CD4-positive, alpha-beta T cell (primary cell): Measurements from ENCODE around the gene QRFP. TPM values are rescaled to one million over a fixed set of nuclear protein-coding genes. Genes with fewer than 3 reads are reported as not detected.

ENCODE experiments used
- ATAC-seq: fragments of 200-7000 bp; cut with Tn5 transposase; one replicate; pipeline ENCODE4 v1.10.0; 2022; ENCODE audit warnings: mild to moderate bottlenecking; ENCODE audit not compliant: poor library complexity
- CTCF ChIA-PET: fragments of 350-600 bp; sonication (Branson Sonifier 250); formaldehyde crosslinking; loops from one replicate; lab custom pipeline; 2021; ENCODE audit warnings: antibody characterized with exemption, inconsistent platforms; lab: Charles Lee
- POLR2A ChIA-PET: fragments of 350-600 bp; sonication (Branson Sonifier 250); formaldehyde crosslinking; loops from one replicate; lab custom pipeline; 2021; ENCODE audit warnings: antibody characterized with exemption, inconsistent platforms; lab: Charles Lee
- DNase-seq, 14 experiments: peaks; one replicate each; pipeline ENCODE4 v3.0.0-alpha.2; 2013 to 2020; ENCODE audit warnings: mixed read lengths in 2 of 14
- H3K27ac ChIP-seq, 2 donors: one replicate each; pipeline versions ENCODE4 v1.5.1 to v1.7.0; 2013; ENCODE audit warnings: low read length in 2 of 2, low read depth in 1 of 2, mild to moderate bottlenecking in 1 of 2
- H3K27me3 ChIP-seq, 2 experiments: 1 replicate in 1 of 2; 2 replicates in 1 of 2; pipeline versions ENCODE4 v1.6.1 to v1.7.0; 2013; ENCODE audit warnings: low read length in 2 of 2, control low read depth in 1 of 2, mild to moderate bottlenecking in 1 of 2, moderate library complexity in 1 of 2; ENCODE audit not compliant: insufficient read depth in 2 of 2, control insufficient read depth in 1 of 2
- H3K36me3 ChIP-seq: one replicate; pipeline ENCODE4 v1.6.1; 2013; ENCODE audit warnings: low read length, control low read depth; ENCODE audit not compliant: insufficient read depth
- H3K4me1 ChIP-seq: one replicate; pipeline ENCODE4 v1.6.1; 2013; ENCODE audit warnings: low read length, control low read depth; ENCODE audit not compliant: insufficient read depth
- H3K4me3 ChIP-seq: one replicate; pipeline ENCODE4 v1.5.1; 2013; ENCODE audit warnings: mild to moderate bottlenecking, low read length, moderate library complexity
- H3K9me3 ChIP-seq, 2 experiments: 1 replicate in 1 of 2; 2 replicates in 1 of 2; pipeline versions ENCODE4 v1.6.1 to v1.7.0; 2013; ENCODE audit warnings: low read length in 2 of 2, mild to moderate bottlenecking in 2 of 2, control low read depth in 1 of 2, moderate library complexity in 1 of 2; ENCODE audit not compliant: control insufficient read depth in 1 of 2, insufficient read depth in 1 of 2
- H3K27ac Mint-ChIP-seq: one replicate; pipeline ENCODE4 v1.8.0; 2020; ENCODE audit warnings: mixed read lengths
- H3K27me3 Mint-ChIP-seq: one replicate; pipeline ENCODE4 v1.8.0; 2021; ENCODE audit warnings: mixed read lengths
- H3K36me3 Mint-ChIP-seq: one replicate; pipeline ENCODE4 v1.8.0; 2021; ENCODE audit warnings: low read depth, mixed read lengths
- H3K4me1 Mint-ChIP-seq: one replicate; pipeline ENCODE4 v1.8.0; 2021; ENCODE audit warnings: low read depth, mixed read lengths
- H3K4me3 Mint-ChIP-seq: one replicate; pipeline ENCODE4 v1.8.0; 2020; ENCODE audit warnings: mild to moderate bottlenecking, mixed read lengths
- H3K9me3 Mint-ChIP-seq: one replicate; pipeline ENCODE4 v1.8.0; 2020; ENCODE audit warnings: mixed read lengths
- intact Hi-C, 2 experiments: fragments of 100-400 bp; cut with DNase I in 1 of 2; cut with micrococcal nuclease in 1 of 2; formaldehyde crosslinking; loops; one replicate each; pipeline versions ENCODE4 v1.15.1 to v1.9.0; 2023 to 2025; cut with DNase I, micrococcal nuclease
- total RNA-seq, 174 experiments: library from RNA in 2 of 174; stranded (reverse) in 2 of 174; gene quantifications; one replicate each; pipeline ENCODE4 v1.2.3 and lab custom pipeline; 2021 to 2026
- TF ChIP-seq, protein P1 (sequence below): fragments of 200-600 bp; IDR thresholded peaks from one replicate; pipeline ENCODE4 v1.8.0; 2022; ENCODE audit warnings: antibody characterized with exemption, mild to moderate bottlenecking

The QRFP gene
- total RNA-seq, 2 experiments from 2014 or later: not detected

DNA sequence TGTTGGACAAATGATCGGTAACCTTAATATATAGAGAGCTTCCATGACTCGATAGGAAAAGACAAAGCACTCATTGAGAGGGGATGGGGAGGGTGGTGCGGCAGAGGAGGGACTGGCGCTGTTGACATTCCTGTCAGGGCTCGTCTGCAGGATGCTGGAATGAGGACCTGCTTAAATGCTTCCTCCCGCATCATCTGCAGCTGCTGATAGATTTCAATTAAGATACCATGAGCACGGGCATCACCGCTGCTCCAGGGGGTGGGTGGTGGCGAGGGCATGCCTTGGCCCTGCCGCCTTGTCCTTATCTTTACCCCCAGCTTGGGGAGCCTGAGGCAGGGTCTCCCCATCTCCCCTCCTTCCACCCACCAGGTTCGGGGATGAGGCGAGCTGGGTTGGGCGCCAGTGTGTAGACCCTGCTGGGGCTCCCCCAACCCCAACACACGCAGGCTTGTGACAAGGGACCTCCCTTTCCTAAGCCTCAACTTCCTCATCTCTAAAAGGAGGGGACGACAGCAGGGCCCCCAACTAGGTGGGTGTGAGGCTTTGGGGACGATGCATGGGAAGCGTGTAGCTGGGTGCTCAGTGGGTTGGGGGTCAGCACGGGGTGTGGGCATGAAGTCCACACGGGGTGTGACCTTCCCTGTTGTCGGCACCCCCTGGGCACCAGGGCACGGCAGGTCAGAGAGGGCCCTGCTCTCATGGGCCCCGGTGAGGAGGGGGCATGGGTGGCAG, 11.7 kb upstream of the QRFP start:
- Mint-ChIP-seq H3K36me3 (no peaks in the 10 kb centered on the region), H3K27me3 (peaks cover 3% of the 10 kb centered on the region), H3K9me3 (no peaks in the 10 kb centered on the region), H3K4me1 (no peaks in the 10 kb centered on the region), H3K27ac (no peak overlapping the region), H3K4me3 (no peak overlapping the region)
- H3K27ac ChIP-seq: no peak overlapping the region
- no peak for DNase-seq
- H3K27me3 ChIP-seq: no peaks in the 10 kb centered on the region
- H3K4me1 ChIP-seq: no peaks in the 10 kb centered on the region
- no peaks in the 10 kb centered on the region for H3K36me3 ChIP-seq
- intact Hi-C loops: no loop called here
- POLR2A ChIA-PET: no interaction called here
- peaks cover 0 to 6% of the 10 kb centered on the region in 2 experiments for H3K9me3 ChIP-seq
- CTCF ChIA-PET: interaction anchor here (0.9 kb wide), 1 partner anchor 106 kb away, joined by 3 read pairs; no protein-coding TSS in a partner anchor
- no peak overlapping the region for H3K4me3 ChIP-seq
- TF ChIP-seq, protein P1, sequence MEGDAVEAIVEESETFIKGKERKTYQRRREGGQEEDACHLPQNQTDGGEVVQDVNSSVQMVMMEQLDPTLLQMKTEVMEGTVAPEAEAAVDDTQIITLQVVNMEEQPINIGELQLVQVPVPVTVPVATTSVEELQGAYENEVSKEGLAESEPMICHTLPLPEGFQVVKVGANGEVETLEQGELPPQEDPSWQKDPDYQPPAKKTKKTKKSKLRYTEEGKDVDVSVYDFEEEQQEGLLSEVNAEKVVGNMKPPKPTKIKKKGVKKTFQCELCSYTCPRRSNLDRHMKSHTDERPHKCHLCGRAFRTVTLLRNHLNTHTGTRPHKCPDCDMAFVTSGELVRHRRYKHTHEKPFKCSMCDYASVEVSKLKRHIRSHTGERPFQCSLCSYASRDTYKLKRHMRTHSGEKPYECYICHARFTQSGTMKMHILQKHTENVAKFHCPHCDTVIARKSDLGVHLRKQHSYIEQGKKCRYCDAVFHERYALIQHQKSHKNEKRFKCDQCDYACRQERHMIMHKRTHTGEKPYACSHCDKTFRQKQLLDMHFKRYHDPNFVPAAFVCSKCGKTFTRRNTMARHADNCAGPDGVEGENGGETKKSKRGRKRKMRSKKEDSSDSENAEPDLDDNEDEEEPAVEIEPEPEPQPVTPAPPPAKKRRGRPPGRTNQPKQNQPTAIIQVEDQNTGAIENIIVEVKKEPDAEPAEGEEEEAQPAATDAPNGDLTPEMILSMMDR: no peak
- ATAC-seq: no peak

- Mint-ChIP-seq H3K36me3 (no peaks in the 10 kb centered on the region), H3K4me1 (no peaks in the 10 kb centered on the region), H3K4me3 (no peak overlapping the region), H3K9me3 (no peaks in the 10 kb centered on the region), H3K27ac (no peak overlapping the region), H3K27me3 (peaks cover 3% of the 10 kb centered on the region)
- ATAC-seq: no peak
- no peak for DNase-seq
- no peak overlapping the region for H3K4me3 ChIP-seq
- ChIA-PET POLR2A (no interaction called here), CTCF (no interaction called here)
- H3K27ac ChIP-seq: no peak overlapping the region
- intact Hi-C loops: no loop called here
- no peaks in the 10 kb centered on the region for H3K4me1 ChIP-seq
- TF ChIP-seq, protein P1: no peak
- H3K36me3 ChIP-seq: no peaks in the 10 kb centered on the region
- H3K9me3 ChIP-seq: peaks cover 0 to 6% of the 10 kb centered on the region in 2 experiments
- peaks cover 0 to 2% of the 10 kb centered on the region in 2 experiments for H3K27me3 ChIP-seq
Measured at GRCh38 chr9:130906735-130907416, 10.3 kb upstream of the QRFP start.

GRCh38 chr9:130905902-130906734, 9.5 kb upstream of the QRFP start:
- no peaks in the 10 kb centered on the region for H3K4me1 ChIP-seq
- H3K9me3 ChIP-seq: peaks cover 0 to 6% of the 10 kb centered on the region in 2 experiments
- TF ChIP-seq, protein P1: no peak
- Mint-ChIP-seq H3K27me3 (peaks cover 3% of the 10 kb centered on the region), H3K27ac (no peak overlapping the region), H3K4me3 (no peak overlapping the region), H3K9me3 (no peaks in the 10 kb centered on the region), H3K4me1 (no peaks in the 10 kb centered on the region), H3K36me3 (no peaks in the 10 kb centered on the region)
- DNase-seq: no peak
- CTCF ChIA-PET: no interaction called here
- POLR2A ChIA-PET: no interaction called here
- no peaks in the 10 kb centered on the region for H3K36me3 ChIP-seq
- no peak overlapping the region for H3K4me3 ChIP-seq
- H3K27me3 ChIP-seq: peaks cover 0 to 7% of the 10 kb centered on the region in 2 experiments
- H3K27ac ChIP-seq: no peak overlapping the region
- ATAC-seq: no peak
- intact Hi-C loops: no loop called here
